AG09319 (cell line): Measurements from ENCODE around the gene NRIP3.
"Not testable (repeated sequence)": the region's sequence is repeated elsewhere in the genome, so short reads cannot be mapped to it uniquely, and the experiment has no call there.

Experiments
- DNase-seq: peaks from one replicate; pipeline ENCODE4 v3.0.0-alpha.2; 2010; ENCODE audit warnings: low read depth; ENCODE audit errors: extremely low read depth
- CTCF ChIP-seq: IDR thresholded peaks from 2 replicates; pipeline ENCODE4 v1.5.1; 2011; ENCODE audit warnings: low read depth, mild to moderate bottlenecking, inconsistent platforms, low read length, moderate library complexity

NRIP3 gene

GRCh38 chr11:8987446-8987845, 16.4 kb downstream of the NRIP3 start:
- TF ChIP-seq CTCF, result no peak
- DNase-seq, result no peak

GRCh38 chr11:8986772-8987171, 17.0 kb downstream of the NRIP3 start:
- not testable (repeated sequence) for DNase-seq

- DNase-seq, result no peak
These were observed 18.3 kb downstream of the NRIP3 start for GRCh38 chr11:8985462-8985861.

GRCh38 chr11:8983552-8983951, 20.2 kb downstream of the NRIP3 start:
- DNase-seq, result no peak
- TF ChIP-seq CTCF, result no peak

More at GRCh38 chr11:8985462-8985861, 18.3 kb downstream of the NRIP3 start:
- TF ChIP-seq CTCF, result no peak

GRCh38 chr11:8980485-8980884, 23.3 kb downstream of the NRIP3 start:
- TF ChIP-seq CTCF, result no peak

GRCh38 chr11:8979365-8979764, 24.4 kb downstream of the NRIP3 start:
- DNase-seq, result not testable (repeated sequence)

More at GRCh38 chr11:8980485-8980884, 23.3 kb downstream of the NRIP3 start:
- DNase-seq, result no peak

- TF ChIP-seq CTCF, result no peak
- no peak for DNase-seq
These were observed 30.7 kb downstream of the NRIP3 start for GRCh38 chr11:8973121-8973520.

- TF ChIP-seq CTCF, result no peak
- no peak for DNase-seq
These were observed 31.9 kb downstream of the NRIP3 start for GRCh38 chr11:8971924-8972316.
